WTC11 (cell line): ENCODE results near the gene PYY. TPM values are rescaled to one million over a fixed set of nuclear protein-coding genes. Genes with fewer than 3 reads are reported as not detected.
"Not testable (repeated sequence)": the region's sequence is repeated elsewhere in the genome, so short reads cannot be mapped to it uniquely, and the experiment has no call there.

Experiments used
- ATAC-seq: fragments of 200-7000 bp; cut with Tn5 transposase; 2 replicates; pipeline ENCODE4 v1.10.0; 2021; ENCODE audit warnings: mild to moderate bottlenecking, moderate library complexity
- CTCF ChIA-PET: fragments of 300-600 bp; sonication (Branson Sonifier 250); formaldehyde crosslinking; loops from one replicate; lab custom pipeline; 2021; ENCODE audit warnings: antibody characterized with exemption; lab: Charles Lee
- POLR2A ChIA-PET: fragments of 350-600 bp; sonication (Branson Sonifier 250); formaldehyde crosslinking; loops from one replicate; lab custom pipeline; 2021; ENCODE audit warnings: antibody characterized with exemption; lab: Charles Lee
- DNase-seq: peaks from one replicate; pipeline ENCODE4 v3.0.0; 2021; ENCODE audit warnings: low spot score
- H3K27ac Mint-ChIP-seq: 2 replicates; pipeline ENCODE4 v1.8.0; 2021; ENCODE audit warnings: mixed read lengths
- H3K27me3 Mint-ChIP-seq: 2 replicates; pipeline ENCODE4 v1.8.0; 2021; ENCODE audit warnings: low read depth, mild to moderate bottlenecking, moderate library complexity, mixed read lengths
- H3K36me3 Mint-ChIP-seq: 2 replicates; pipeline ENCODE4 v1.8.0; 2021; ENCODE audit warnings: mixed read lengths
- H3K4me1 Mint-ChIP-seq: 2 replicates; pipeline ENCODE4 v1.8.0; 2022; ENCODE audit warnings: mixed read lengths
- H3K4me3 Mint-ChIP-seq: 2 replicates; pipeline ENCODE4 v1.8.0; 2021; ENCODE audit warnings: mild to moderate bottlenecking, moderate library complexity, mixed read lengths
- H3K9me3 Mint-ChIP-seq: 2 replicates; pipeline ENCODE4 v1.8.0; 2021; ENCODE audit warnings: mixed read lengths
- CBFB ChIP-seq: sonication (generic); formaldehyde crosslinking; IDR thresholded peaks from 2 replicates; pipeline ENCODE4 v1.8.1; 2022; ENCODE audit warnings: mild to moderate bottlenecking, low read depth, missing genetic modification reagents
- GTF2I ChIP-seq: fragments of 250-450 bp; sonication (Bioruptor Pico); conservative IDR thresholded peaks from 2 replicates; pipeline ENCODE4 v1.4.0; 2021; ENCODE audit warnings: mild to moderate bottlenecking
- KAT7 ChIP-seq: sonication (generic); formaldehyde crosslinking; IDR thresholded peaks from 2 replicates; pipeline ENCODE4 v1.8.1; 2023; ENCODE audit warnings: missing genetic modification reagents, mild to moderate bottlenecking, borderline replicate concordance
- NFATC4 ChIP-seq: fragments of 250-450 bp; sonication (Bioruptor Pico); IDR thresholded peaks from 2 replicates; pipeline ENCODE4 v1.9.0; 2021; ENCODE audit warnings: mild to moderate bottlenecking
- ZBTB43 ChIP-seq: sonication (generic); formaldehyde crosslinking; IDR thresholded peaks from 2 replicates; pipeline ENCODE4 v1.8.1; 2023; ENCODE audit warnings: mild to moderate bottlenecking, missing genetic modification reagents
- ZMAT4 ChIP-seq: fragments of 250-450 bp; sonication (Bioruptor Pico); IDR thresholded peaks from 2 replicates; pipeline ENCODE4 v1.9.0; 2021; ENCODE audit warnings: mild to moderate bottlenecking
- ZNF423 ChIP-seq: fragments of 250-450 bp; sonication (Bioruptor Pico); IDR thresholded peaks from 2 replicates; pipeline ENCODE4 v2.1.2; 2022; ENCODE audit warnings: mild to moderate bottlenecking, moderate library complexity
- total RNA-seq: library from RNA; stranded (reverse); gene quantifications from 3 replicates; pipeline ENCODE4 v1.2.3, GENCODE V29; 2021
- TF ChIP-seq, protein P1 (sequence below): sonication (generic); formaldehyde crosslinking; IDR thresholded peaks from 2 replicates; pipeline ENCODE4 v1.8.1; 2023; ENCODE audit warnings: mild to moderate bottlenecking, missing genetic modification reagents, borderline replicate concordance
- TF ChIP-seq, protein P2 (sequence below): sonication (generic); formaldehyde crosslinking; IDR thresholded peaks from 2 replicates; pipeline ENCODE4 v1.8.0; 2023; ENCODE audit warnings: missing genetic modification reagents, mild to moderate bottlenecking, borderline replicate concordance
- TF ChIP-seq, protein P3 (sequence below): sonication (generic); formaldehyde crosslinking; IDR thresholded peaks from 2 replicates; pipeline ENCODE4 v1.8.0; 2022; ENCODE audit warnings: mild to moderate bottlenecking, missing genetic modification reagents

PYY gene
- total RNA-seq, 1 experiment from 2014 or later, result 0.72 TPM

DNA sequence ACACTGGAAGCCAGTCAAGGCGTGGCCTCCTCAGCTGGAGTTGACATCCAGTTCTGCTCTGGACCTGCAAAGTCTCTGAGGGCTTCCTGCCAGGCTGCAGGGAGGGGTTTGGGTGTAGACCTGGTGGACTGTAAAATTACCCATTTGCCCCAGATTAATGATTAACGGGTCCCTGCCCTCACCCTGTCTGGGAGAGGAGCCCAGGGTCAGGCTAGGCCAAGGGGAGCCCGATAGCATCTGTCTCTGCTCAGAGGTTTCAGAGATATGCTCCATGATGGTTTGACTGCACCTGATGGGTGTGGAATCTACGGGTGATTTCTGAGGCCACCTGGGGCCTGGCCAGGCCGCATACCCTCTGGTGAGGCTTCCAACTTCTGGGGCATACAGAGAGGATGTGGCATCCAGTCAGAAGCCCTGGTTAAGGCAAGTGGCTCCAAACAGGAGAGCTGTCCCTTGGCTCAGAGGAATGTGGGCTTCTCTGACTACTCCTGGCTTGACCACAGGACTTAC, 22.6 kb downstream of the PYY start:
- no peak for TF ChIP-seq ZBTB43
- no peak for TF ChIP-seq ZMAT4 (CRISPR knock-in tag)
- no peak for ATAC-seq
- CTCF ChIA-PET, result interaction anchor here (1.3 to 3.7 kb wide), 2 partner anchors 13 to 22 kb away, joined by 3 to 13 read pairs; no protein-coding TSS in a partner anchor
- H3K9me3 Mint-ChIP-seq, result no peaks in the 10 kb centered on the region
- peaks cover 43% of the 10 kb centered on the region for H3K27me3 Mint-ChIP-seq
- H3K4me1 Mint-ChIP-seq, result peaks cover 14% of the 10 kb centered on the region
- no peak overlapping the region for H3K27ac Mint-ChIP-seq
- POLR2A ChIA-PET, result no interaction called here
- H3K4me3 Mint-ChIP-seq, result no peak overlapping the region
- H3K36me3 Mint-ChIP-seq, result no peaks in the 10 kb centered on the region
- DNase-seq, result no peak

DNA sequence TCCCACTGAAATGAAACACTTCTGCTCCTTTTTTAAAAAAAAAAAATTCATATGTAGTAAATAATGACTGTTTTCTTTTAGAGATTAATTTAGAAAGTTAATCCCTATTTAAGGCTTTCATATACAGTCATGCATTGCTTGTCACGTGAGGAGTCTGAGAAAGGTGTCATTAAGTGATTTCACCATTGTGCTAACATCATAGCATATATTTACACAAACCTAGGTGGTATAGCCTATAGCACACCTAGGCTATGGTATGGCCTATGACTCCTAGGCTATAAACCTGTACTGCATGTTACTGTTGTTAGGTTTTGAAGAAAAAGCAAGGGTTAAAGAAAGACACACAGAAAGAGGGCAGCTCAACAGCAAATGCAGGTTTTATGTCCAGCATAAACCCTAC, 25.1 kb downstream of the PYY start:
- no peak for TF ChIP-seq CBFB
- no peak for TF ChIP-seq GTF2I (CRISPR knock-in tag)
- no peak for TF ChIP-seq ZNF423 (CRISPR knock-in tag)
- no peak for TF ChIP-seq NFATC4
- no peak overlapping the region for H3K27ac Mint-ChIP-seq
- no peak for DNase-seq
- CTCF ChIA-PET, result interaction anchor here (0.6 to 1.7 kb wide), 4 partner anchors 15 to 425 kb away, joined by 3 to 8 read pairs (median 3); no protein-coding TSS in a partner anchor
- no peaks in the 10 kb centered on the region for H3K36me3 Mint-ChIP-seq
- no peak overlapping the region for H3K4me3 Mint-ChIP-seq
- peaks cover 12% of the 10 kb centered on the region for H3K9me3 Mint-ChIP-seq
- POLR2A ChIA-PET, result no interaction called here
- ATAC-seq, result no peak
- H3K4me1 Mint-ChIP-seq, result peaks cover 12% of the 10 kb centered on the region
- peaks cover 61% of the 10 kb centered on the region for H3K27me3 Mint-ChIP-seq

- H3K36me3 Mint-ChIP-seq, DNase-seq, H3K27ac Mint-ChIP-seq, ATAC-seq, POLR2A ChIA-PET: not testable (repeated sequence)
- peaks cover 65% of the 10 kb centered on the region for H3K27me3 Mint-ChIP-seq
- H3K9me3 Mint-ChIP-seq, result peaks cover 19% of the 10 kb centered on the region
- CTCF ChIA-PET, result interaction anchor here (0.6 to 1.7 kb wide), 4 partner anchors 16 to 426 kb away, joined by 3 to 8 read pairs (median 3); no protein-coding TSS in a partner anchor
- H3K4me3 Mint-ChIP-seq, result peak overlapping the region; percentile 78
- peaks cover 12% of the 10 kb centered on the region for H3K4me1 Mint-ChIP-seq
Measured at GRCh38 chr17:43927929-43928328, 25.8 kb downstream of the PYY start.

DNA sequence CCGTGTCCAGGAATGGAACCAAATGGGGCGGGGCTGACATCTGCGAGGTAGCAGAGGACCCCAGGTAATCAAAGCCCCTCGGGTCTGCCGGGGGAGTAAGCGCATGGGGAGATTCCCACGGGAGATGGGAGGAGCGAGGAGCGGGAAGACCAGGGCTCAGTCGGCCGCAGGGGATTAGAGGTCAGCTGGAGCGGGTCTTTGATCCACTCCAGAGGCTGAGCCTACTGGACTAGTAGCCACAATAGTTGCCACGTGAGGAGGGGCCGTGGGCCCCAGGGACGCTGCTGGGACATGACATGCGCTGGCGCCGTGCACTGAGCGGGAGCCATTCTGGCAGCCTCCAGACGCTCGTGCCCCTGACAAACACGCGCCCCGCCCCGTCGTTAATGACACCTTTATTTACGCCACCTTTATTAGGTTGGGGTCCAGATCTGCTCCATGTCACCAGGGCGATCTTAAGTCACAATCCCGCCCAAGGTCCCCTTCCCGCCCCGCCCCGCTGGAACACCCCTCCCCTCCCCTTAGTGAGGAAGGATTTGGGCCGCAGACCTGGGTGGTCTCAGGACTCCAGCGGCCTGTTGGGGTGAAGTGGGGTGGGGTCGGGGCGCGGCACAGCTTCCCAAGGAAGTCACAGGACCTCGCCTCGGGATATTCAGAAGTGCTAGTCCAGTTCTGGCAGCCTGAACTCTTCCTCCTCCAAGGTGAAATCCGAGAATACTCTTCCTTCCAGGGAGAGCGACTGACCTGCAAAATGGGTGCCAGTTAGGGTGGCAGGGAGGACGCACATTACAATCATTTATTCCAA, 26.5 kb downstream of the PYY start:
- Mint-ChIP-seq H3K4me1 (peaks cover 12% of the 10 kb centered on the region), H3K4me3 (peak overlapping the region; percentile 78), H3K27ac (no peak overlapping the region), H3K36me3 (no peaks in the 10 kb centered on the region), H3K9me3 (peaks cover 19% of the 10 kb centered on the region), H3K27me3 (peaks cover 65% of the 10 kb centered on the region)
- CTCF ChIA-PET, result interaction anchor here (0.9 to 3.2 kb wide), 5 partner anchors 10 to 81 kb away, joined by 3 to 24 read pairs (median 4); no protein-coding TSS in a partner anchor
- POLR2A ChIA-PET, result no interaction called here
- DNase-seq (no peak), ATAC-seq (no peak; the same call in 1 of the 2 replicates)
- no peak for TF ChIP-seq KAT7 (CRISPR knock-in tag)
- TF ChIP-seq, protein P1, sequence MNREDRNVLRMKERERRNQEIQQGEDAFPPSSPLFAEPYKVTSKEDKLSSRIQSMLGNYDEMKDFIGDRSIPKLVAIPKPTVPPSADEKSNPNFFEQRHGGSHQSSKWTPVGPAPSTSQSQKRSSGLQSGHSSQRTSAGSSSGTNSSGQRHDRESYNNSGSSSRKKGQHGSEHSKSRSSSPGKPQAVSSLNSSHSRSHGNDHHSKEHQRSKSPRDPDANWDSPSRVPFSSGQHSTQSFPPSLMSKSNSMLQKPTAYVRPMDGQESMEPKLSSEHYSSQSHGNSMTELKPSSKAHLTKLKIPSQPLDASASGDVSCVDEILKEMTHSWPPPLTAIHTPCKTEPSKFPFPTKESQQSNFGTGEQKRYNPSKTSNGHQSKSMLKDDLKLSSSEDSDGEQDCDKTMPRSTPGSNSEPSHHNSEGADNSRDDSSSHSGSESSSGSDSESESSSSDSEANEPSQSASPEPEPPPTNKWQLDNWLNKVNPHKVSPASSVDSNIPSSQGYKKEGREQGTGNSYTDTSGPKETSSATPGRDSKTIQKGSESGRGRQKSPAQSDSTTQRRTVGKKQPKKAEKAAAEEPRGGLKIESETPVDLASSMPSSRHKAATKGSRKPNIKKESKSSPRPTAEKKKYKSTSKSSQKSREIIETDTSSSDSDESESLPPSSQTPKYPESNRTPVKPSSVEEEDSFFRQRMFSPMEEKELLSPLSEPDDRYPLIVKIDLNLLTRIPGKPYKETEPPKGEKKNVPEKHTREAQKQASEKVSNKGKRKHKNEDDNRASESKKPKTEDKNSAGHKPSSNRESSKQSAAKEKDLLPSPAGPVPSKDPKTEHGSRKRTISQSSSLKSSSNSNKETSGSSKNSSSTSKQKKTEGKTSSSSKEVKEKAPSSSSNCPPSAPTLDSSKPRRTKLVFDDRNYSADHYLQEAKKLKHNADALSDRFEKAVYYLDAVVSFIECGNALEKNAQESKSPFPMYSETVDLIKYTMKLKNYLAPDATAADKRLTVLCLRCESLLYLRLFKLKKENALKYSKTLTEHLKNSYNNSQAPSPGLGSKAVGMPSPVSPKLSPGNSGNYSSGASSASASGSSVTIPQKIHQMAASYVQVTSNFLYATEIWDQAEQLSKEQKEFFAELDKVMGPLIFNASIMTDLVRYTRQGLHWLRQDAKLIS (CRISPR knock-in tag), result no peak
- TF ChIP-seq, protein P2, sequence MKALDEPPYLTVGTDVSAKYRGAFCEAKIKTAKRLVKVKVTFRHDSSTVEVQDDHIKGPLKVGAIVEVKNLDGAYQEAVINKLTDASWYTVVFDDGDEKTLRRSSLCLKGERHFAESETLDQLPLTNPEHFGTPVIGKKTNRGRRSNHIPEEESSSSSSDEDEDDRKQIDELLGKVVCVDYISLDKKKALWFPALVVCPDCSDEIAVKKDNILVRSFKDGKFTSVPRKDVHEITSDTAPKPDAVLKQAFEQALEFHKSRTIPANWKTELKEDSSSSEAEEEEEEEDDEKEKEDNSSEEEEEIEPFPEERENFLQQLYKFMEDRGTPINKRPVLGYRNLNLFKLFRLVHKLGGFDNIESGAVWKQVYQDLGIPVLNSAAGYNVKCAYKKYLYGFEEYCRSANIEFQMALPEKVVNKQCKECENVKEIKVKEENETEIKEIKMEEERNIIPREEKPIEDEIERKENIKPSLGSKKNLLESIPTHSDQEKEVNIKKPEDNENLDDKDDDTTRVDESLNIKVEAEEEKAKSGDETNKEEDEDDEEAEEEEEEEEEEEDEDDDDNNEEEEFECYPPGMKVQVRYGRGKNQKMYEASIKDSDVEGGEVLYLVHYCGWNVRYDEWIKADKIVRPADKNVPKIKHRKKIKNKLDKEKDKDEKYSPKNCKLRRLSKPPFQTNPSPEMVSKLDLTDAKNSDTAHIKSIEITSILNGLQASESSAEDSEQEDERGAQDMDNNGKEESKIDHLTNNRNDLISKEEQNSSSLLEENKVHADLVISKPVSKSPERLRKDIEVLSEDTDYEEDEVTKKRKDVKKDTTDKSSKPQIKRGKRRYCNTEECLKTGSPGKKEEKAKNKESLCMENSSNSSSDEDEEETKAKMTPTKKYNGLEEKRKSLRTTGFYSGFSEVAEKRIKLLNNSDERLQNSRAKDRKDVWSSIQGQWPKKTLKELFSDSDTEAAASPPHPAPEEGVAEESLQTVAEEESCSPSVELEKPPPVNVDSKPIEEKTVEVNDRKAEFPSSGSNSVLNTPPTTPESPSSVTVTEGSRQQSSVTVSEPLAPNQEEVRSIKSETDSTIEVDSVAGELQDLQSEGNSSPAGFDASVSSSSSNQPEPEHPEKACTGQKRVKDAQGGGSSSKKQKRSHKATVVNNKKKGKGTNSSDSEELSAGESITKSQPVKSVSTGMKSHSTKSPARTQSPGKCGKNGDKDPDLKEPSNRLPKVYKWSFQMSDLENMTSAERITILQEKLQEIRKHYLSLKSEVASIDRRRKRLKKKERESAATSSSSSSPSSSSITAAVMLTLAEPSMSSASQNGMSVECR (CRISPR knock-in tag), result no peak
- TF ChIP-seq, protein P3, sequence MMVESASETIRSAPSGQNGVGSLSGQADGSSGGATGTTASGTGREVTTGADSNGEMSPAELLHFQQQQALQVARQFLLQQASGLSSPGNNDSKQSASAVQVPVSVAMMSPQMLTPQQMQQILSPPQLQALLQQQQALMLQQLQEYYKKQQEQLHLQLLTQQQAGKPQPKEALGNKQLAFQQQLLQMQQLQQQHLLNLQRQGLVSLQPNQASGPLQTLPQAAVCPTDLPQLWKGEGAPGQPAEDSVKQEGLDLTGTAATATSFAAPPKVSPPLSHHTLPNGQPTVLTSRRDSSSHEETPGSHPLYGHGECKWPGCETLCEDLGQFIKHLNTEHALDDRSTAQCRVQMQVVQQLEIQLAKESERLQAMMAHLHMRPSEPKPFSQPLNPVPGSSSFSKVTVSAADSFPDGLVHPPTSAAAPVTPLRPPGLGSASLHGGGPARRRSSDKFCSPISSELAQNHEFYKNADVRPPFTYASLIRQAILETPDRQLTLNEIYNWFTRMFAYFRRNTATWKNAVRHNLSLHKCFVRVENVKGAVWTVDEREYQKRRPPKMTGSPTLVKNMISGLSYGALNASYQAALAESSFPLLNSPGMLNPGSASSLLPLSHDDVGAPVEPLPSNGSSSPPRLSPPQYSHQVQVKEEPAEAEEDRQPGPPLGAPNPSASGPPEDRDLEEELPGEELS (CRISPR knock-in tag), result no peak
